Mononuclear cell (primary cell): ENCODE measurements around the gene METAP1D. TPM values are rescaled to one million over a fixed set of nuclear protein-coding genes. Genes with fewer than 3 reads are reported as not detected.
A peak's percentile ranks its signal among the peaks of the same experiment; 100 is the strongest.

Source experiments
- H3K27me3 ChIP-seq: 2 replicates; pipeline ENCODE4 v1.6.0; 2011; ENCODE audit warnings: low read length, control low read depth; ENCODE audit not compliant: insufficient read depth
- H3K4me1 ChIP-seq: 2 replicates; pipeline ENCODE4 v1.5.1; 2011; ENCODE audit warnings: mild to moderate bottlenecking, low read length, control low read depth; ENCODE audit not compliant: insufficient read depth
- H3K4me3 ChIP-seq: 2 replicates; pipeline ENCODE4 v1.5.1; 2011; ENCODE audit warnings: mild to moderate bottlenecking, low read length, moderate library complexity
- H3K9me3 ChIP-seq: 2 replicates; pipeline ENCODE4 v1.5.1; 2011; ENCODE audit warnings: low read depth, mild to moderate bottlenecking, control low read depth, low read length
- total RNA-seq: library from RNA; depleted of rRNA; stranded (reverse); fragments of >200 nt; gene quantifications from one replicate; pipeline ENCODE4 v1.2.3, GENCODE V29; 2012

METAP1D gene
- total RNA-seq, 1 donor = 4.1 TPM

DNA sequence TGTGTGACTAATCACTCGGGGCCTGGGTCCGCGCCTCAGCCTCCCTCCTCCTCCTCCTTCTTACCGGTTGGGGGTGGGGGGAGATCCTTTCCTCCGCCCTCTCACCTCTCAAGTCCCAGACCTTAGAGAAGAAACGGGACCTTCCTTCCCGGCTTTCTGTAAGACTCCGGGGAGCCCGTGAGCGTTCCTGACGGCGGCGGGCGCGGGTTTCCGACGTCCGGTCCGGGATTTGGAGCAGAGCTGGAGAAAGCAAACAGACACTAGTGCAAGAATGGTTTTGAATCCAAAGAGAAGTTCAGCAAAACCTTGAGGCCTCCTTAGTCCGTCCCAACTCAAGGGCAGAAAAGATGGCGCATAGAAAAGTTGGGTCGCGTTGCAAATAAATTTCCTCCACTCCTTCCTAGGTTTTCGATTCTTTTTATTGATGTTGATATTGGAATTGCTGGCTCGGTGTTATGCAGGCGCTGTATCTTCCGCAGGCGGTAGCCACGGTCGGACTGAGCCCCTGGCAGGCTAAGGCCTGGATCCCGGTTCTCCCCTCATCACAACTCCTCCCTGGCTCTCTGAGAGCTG lies 87.5 kb downstream of the METAP1D start:
- peaks cover 55% of the 10 kb centered on the region for H3K4me1 ChIP-seq
- H3K4me3 ChIP-seq = no peak overlapping the region
- peaks cover 99% of the 10 kb centered on the region for H3K27me3 ChIP-seq
- no peaks in the 10 kb centered on the region for H3K9me3 ChIP-seq

GRCh38 chr2:172087780-172088244 lies 88.1 kb downstream of the METAP1D start:
- Histone ChIP-seq H3K4me3 (no peak overlapping the region), H3K27me3 (peaks cover 99% of the 10 kb centered on the region), H3K9me3 (no peaks in the 10 kb centered on the region), H3K4me1 (peaks cover 51% of the 10 kb centered on the region)

DNA sequence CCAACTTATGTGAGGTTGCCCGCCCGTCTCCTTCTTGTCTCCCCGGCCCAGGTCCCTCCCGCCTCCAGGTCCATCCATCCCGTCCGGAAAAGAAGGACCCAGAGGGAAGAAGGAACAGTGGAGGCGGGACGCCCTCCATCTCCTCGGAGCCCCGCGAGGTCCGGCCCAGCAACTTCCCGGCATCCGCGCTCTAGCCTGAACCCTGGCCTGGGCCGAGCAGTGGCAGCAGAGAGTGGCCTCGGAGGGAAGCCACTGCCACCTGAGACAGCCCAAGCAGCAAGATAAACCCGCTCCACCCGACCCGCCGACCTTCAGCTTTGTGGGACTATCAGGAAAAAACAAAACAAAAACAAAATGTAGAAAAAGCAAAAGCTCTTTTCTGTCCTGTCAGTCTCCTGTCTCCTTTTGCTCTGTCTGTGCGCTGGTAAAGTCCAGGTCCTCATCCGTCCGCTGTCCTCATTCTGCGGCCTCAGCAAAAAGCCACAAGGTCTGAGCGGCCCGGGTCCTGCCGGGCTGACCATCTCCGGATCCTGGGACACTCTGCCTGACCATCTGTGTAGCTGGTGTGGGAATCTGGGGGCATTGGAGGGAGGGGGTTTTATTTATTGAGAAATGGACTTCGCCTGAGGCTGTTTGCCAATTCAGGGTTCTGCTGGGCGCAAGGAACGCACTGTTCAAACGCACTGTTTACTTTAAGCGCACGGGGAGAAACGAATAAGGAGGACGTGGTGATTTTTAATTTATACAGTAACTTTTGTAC lies 88.7 kb downstream of the METAP1D start:
- Histone ChIP-seq H3K4me3 (no peak overlapping the region), H3K27me3 (peaks cover 99% of the 10 kb centered on the region), H3K4me1 (peaks cover 45% of the 10 kb centered on the region), H3K9me3 (no peaks in the 10 kb centered on the region)

DNA sequence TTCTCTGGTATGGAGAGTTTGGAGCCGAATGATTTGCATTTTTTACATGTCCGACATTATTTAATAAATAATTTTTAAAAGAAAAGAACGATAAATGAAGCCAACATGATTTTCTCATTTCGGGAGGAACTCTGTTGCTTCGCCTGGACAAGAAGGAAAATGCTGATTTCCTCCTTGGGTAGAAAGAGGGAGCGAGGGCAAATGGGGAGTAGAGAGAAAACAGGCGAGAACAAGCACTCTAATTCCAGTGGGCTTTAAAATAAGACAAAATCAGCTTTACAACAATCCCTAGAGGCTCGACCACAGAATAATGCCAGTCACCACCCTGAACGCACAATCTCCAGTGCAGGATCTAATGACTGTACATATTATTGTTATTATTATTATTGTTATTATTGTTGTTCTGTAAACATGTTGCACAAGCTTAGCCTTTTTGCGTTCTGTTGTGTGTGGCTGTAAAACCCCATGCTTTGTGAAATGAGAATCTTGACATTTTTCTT lies 89.3 kb downstream of the METAP1D start:
- peaks cover 99% of the 10 kb centered on the region for H3K27me3 ChIP-seq
- H3K9me3 ChIP-seq = no peaks in the 10 kb centered on the region
- peaks cover 40% of the 10 kb centered on the region for H3K4me1 ChIP-seq
- no peak overlapping the region for H3K4me3 ChIP-seq

DNA sequence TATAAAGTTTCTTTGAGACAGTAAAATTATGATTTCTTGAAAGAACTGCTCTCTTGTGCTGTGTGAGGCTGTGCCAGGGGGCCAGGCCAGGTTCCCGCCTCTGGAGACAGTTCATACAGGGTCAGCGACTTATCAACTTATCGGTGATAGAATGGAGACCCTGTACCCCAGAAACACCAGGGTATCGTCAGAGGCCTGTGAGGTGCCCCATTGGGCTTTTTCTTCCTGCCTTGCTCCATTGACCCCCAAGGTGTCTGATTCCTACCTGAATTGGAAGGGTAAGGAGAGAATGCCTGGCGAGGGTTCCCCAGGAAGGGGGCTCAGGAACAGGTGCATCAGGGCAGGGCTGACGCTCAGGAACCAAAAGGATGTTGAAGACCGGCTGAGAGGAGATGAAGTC lies 89.9 kb downstream of the METAP1D start:
- H3K27me3 ChIP-seq = peaks cover 99% of the 10 kb centered on the region
- no peak overlapping the region for H3K4me3 ChIP-seq
- H3K4me1 ChIP-seq = peaks cover 40% of the 10 kb centered on the region
- no peaks in the 10 kb centered on the region for H3K9me3 ChIP-seq

DNA sequence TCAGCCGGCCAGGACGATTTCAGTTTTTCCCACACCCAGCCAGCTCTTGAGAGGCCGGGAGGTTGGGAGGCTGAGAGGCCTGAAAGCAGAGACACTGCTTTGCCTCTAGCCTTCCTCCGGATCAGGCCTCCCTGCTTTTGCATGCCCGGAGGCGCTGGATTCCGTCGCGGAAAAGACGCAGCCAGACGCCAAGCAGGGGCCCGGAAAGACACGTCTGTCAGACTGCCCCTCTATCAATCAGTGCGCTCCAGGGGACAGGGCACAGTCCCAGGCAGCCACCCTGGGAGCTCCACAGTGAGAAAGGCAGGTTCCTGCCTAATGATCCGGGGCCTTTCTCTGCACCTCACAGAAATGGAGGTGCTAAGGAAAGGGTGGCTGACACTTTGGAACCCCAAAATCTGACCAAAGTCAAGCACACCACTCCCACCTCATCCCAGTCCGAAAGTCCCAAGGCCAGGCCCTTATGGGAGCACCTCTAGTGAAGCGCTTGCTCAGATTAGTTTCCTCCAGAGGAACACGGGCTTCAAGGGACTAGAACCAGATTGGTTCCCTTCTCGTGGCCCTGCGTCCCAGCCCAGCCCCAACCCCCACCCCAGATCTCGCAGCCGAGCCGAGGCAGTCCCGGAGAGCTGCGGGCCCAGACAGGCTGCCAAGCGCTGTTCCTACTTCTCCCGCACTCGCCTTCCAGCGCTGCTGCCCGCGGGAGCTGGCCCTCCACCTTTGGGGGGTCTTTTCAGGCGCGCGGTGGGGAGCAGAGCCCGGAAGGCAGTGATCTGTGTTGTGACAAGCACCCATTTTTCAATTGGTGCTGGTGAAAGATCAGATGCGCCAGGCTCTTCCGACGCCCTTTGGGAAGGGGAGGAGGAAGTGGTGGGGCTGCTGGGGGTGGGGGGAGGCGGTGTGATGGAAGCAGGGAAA lies 90.5 kb downstream of the METAP1D start:
- Histone ChIP-seq H3K4me1 (peaks cover 40% of the 10 kb centered on the region), H3K9me3 (no peaks in the 10 kb centered on the region), H3K27me3 (peaks cover 99% of the 10 kb centered on the region), H3K4me3 (no peak overlapping the region)

- Histone ChIP-seq H3K27me3 (peaks cover 97% of the 10 kb centered on the region), H3K9me3 (no peaks in the 10 kb centered on the region), H3K4me1 (peaks cover 40% of the 10 kb centered on the region)
These were observed 91.4 kb downstream of the METAP1D start for GRCh38 chr2:172091000-172091641.

GRCh38 chr2:172091761-172092566 lies 92.2 kb downstream of the METAP1D start:
- Histone ChIP-seq H3K27me3 (peaks cover 97% of the 10 kb centered on the region), H3K4me3 (no peak overlapping the region), H3K4me1 (peaks cover 40% of the 10 kb centered on the region), H3K9me3 (no peaks in the 10 kb centered on the region)

More at GRCh38 chr2:172091000-172091641, 91.4 kb downstream of the METAP1D start:
- H3K4me3 ChIP-seq = no peak overlapping the region

DNA sequence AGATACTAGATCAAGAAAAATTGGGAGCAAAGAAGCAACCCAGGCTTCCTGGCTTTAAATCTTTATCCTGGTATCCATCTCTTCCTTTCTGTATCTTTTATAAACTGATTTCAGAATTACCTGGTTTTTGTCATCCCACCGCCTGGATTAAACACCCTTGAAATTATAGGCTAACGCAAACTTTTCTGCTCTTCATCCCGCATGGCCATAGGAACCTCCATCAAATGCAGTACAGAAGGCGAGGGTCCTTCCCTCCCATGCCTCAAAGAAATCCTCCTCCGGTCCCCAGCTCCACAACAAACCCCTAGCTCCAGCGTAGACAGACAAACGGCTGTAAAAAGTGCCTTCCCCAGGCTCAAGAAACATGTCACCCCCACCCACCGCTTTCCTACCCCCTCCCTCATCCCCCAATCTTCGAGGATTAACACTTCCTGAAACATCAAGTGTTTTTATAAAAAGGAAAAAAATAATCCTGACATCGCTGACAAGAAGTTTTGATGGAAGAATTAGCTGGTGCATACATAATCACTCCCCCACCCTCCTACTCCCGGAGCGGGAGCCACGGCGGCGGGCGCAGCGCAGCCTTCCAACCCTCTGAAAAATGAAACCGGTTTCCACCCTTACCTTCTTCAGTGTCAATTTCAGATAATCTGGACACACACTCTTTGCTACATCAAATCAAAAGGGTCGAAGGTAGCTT lies 93.1 kb downstream of the METAP1D start:
- Histone ChIP-seq H3K9me3 (no peaks in the 10 kb centered on the region), H3K4me1 (peaks cover 38% of the 10 kb centered on the region), H3K4me3 (no peak overlapping the region)

GRCh38 chr2:172093416-172094293 lies 93.9 kb downstream of the METAP1D start:
- Histone ChIP-seq H3K27me3 (peaks cover 97% of the 10 kb centered on the region), H3K4me1 (peaks cover 42% of the 10 kb centered on the region), H3K9me3 (no peaks in the 10 kb centered on the region), H3K4me3 (no peak overlapping the region)

More for the DNA sequence above, 93.1 kb downstream of the METAP1D start:
- peaks cover 97% of the 10 kb centered on the region for H3K27me3 ChIP-seq

DNA sequence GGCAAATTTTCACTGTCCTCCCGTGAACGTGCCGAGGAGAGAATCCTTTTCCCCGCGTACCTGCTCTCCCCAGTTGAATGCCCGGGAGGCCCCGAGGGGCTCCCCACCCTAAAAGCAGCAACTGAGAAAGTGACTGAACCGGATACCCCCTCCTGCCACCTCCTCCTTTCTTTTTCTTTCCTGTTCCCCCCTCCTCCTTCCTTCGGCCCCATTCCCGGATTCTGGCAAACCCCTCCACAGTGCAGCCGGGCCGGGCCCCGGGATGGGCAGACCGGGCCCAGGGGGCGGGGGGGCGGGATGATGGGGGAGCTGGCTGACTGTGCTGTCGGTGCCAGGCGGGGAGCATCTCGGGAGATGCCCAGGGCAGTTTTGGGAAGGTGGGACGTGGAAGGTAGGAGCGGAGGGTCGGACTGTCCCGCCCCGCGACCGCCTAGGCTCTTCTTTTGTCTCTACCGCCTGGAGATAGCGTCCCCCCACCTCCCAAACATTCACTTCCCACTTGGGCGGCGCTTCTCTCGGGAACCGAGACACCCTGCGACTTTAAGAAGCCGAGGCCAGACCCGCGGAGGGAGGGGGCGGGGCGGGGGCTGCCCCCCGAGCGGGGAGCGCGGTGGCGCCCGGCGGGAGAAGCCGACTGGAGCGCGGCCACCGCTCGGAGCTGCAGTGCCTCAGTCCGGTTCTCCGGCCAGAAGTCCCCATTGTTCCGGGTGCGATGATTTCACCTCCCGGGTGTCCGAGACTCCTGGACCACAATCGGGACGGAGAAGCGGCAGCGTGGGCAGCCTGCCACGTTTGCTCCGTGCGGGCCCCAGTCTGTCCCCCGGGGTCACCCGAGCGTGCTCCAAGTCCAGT lies 94.8 kb downstream of the METAP1D start:
- Histone ChIP-seq H3K27me3 (peaks cover 97% of the 10 kb centered on the region), H3K4me1 (peaks cover 48% of the 10 kb centered on the region), H3K4me3 (peak overlapping the region; percentile 28), H3K9me3 (no peaks in the 10 kb centered on the region)
